ENCODE results near the gene SULF2.

DNA sequence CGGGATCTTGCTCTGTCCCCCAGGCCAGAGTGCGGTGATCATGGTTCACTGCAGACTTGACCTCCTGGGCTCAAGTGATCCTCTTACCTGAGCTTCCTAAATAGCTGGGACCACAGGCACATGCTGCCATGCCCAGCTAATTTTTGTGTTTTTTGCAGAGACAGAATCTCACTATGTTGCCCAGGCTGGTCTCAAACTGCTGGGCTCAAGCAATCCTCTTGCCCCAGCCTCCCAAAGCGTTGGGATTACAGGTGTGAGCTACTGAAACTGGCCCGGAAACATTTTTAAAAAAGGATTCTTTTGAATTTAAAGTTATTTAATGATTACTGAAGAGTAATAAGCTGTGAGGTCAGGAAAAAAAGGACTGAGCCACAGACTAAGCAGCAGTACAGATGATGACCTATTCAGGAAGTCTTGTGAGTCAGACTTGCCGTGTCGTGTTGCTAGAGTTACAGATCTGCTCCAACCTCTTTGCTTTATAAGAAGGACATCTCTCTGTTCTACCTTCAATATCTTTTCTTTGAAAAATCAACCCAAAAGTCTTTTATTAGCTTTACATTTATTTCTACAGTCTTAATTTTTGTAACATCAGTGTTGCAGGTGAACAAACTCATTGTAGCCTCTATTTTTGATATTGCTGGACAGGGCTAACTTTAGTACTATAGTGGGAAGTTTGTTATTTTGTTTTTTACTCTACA, 174.9 kb downstream of the SULF2 start:
- TF ChIP-seq, protein P1, sequence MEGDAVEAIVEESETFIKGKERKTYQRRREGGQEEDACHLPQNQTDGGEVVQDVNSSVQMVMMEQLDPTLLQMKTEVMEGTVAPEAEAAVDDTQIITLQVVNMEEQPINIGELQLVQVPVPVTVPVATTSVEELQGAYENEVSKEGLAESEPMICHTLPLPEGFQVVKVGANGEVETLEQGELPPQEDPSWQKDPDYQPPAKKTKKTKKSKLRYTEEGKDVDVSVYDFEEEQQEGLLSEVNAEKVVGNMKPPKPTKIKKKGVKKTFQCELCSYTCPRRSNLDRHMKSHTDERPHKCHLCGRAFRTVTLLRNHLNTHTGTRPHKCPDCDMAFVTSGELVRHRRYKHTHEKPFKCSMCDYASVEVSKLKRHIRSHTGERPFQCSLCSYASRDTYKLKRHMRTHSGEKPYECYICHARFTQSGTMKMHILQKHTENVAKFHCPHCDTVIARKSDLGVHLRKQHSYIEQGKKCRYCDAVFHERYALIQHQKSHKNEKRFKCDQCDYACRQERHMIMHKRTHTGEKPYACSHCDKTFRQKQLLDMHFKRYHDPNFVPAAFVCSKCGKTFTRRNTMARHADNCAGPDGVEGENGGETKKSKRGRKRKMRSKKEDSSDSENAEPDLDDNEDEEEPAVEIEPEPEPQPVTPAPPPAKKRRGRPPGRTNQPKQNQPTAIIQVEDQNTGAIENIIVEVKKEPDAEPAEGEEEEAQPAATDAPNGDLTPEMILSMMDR (IDR thresholded peaks at IDR 0.05) = no peak
- TF ChIP-seq POLR2A (IDR thresholded peaks at IDR 0.05) = no peak
